Stimulated activated CD8-positive, alpha-beta memory T cell treated with anti-CD3 and anti-CD28 coated beads, Interleukin-4, amount 100 ng/mL, for 1 hour (primary cell): ENCODE data around the gene CHRNA3.
A peak's percentile ranks its signal among the peaks of the same experiment; 100 is the strongest.

Source experiments
- DNase-seq, 2 donors: peaks; one replicate each; pipeline ENCODE4 v3.0.0-alpha.2; 2020; ENCODE audit warnings: low read depth in 2 of 2, low spot score in 1 of 2

The CHRNA3 gene

GRCh38 chr15:78636378-78636859, 15.6 kb upstream of the CHRNA3 start:
- DNase-seq = no peak

- DNase-seq = no peak
Measured at GRCh38 chr15:78635346-78635745, 14.6 kb upstream of the CHRNA3 start.

- DNase-seq = no peak
Measured at GRCh38 chr15:78634210-78635145, 13.7 kb upstream of the CHRNA3 start.

GRCh38 chr15:78633348-78633747, 12.6 kb upstream of the CHRNA3 start:
- DNase-seq = no peak

- DNase-seq = no peak
Measured at GRCh38 chr15:78630886-78631633, 10.3 kb upstream of the CHRNA3 start.

- DNase-seq = no peak
Measured at GRCh38 chr15:78629716-78630065, 8.9 kb upstream of the CHRNA3 start.

GRCh38 chr15:78629031-78629715, 8.4 kb upstream of the CHRNA3 start:
- no peak for DNase-seq

- DNase-seq = no peak
Measured at GRCh38 chr15:78628227-78628626, 7.4 kb upstream of the CHRNA3 start.

GRCh38 chr15:78627348-78627747, 6.6 kb upstream of the CHRNA3 start:
- DNase-seq = no peak

- DNase-seq = no peak
Measured at GRCh38 chr15:78626381-78626995, 5.7 kb upstream of the CHRNA3 start.

GRCh38 chr15:78625606-78626280, 4.9 kb upstream of the CHRNA3 start:
- no peak for DNase-seq

GRCh38 chr15:78624651-78625590, 4.1 kb upstream of the CHRNA3 start:
- no peak for DNase-seq

GRCh38 chr15:78623786-78624497, 3.1 kb upstream of the CHRNA3 start:
- DNase-seq = no peak

GRCh38 chr15:78621810-78622402, 1.1 kb upstream of the CHRNA3 start:
- no peak for DNase-seq

GRCh38 chr15:78620021-78620526, 722 bp downstream of the CHRNA3 start:
- no peak for DNase-seq

- no peak for DNase-seq
Measured at GRCh38 chr15:78619022-78619950, 1.5 kb downstream of the CHRNA3 start.

GRCh38 chr15:78618490-78618934, 2.3 kb downstream of the CHRNA3 start:
- DNase-seq = peak; percentile 67 to 78
